Islet precursor cell (in vitro differentiated cells): Measurements from ENCODE around the gene SMAP1.
"Not testable (repeated sequence)": the region's sequence is repeated elsewhere in the genome, so short reads cannot be mapped to it uniquely, and the experiment has no call there.

ENCODE experiments used
- DNase-seq: peaks from one replicate; pipeline ENCODE4 v3.0.0-alpha.2; 2018

Gene SMAP1

DNA sequence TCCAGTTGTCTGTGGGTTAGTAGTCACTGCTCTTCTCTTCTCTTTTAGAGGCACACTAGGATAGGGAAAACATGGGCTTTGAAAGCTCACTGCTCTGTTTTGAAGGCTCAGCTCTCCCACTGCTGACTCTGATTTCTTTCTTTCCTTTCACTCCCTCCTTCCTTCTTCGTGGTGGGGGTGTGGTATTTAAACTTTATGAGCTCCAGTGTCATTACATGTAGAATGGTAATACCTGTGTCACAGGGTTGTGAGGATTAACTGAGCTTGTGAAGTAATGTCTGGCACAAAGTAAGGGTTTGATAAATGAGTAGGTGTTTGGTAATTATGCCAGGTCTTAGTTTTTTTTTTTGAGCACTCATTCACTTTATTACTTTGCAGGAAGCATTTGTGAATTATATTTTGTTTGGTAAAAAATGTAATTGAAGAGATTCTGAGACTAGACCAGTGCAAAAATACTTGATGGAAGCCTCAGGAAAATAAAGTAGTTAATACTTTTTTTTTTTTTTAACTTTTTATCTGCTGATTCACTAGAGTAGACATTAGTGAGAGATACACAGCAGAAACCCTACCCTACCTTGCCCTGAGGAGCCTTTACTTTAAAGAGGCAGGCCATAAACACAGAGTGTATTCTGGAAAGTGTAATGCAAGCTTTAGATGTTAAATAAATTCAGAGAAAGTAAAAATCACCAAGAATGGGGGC is 17.3 kb downstream of the SMAP1 start:
- DNase-seq, result no peak

GRCh38 chr6:70685494-70686180 is 18.0 kb downstream of the SMAP1 start:
- no peak for DNase-seq

GRCh38 chr6:70686548-70687133 is 19.0 kb downstream of the SMAP1 start:
- no peak for DNase-seq

DNA sequence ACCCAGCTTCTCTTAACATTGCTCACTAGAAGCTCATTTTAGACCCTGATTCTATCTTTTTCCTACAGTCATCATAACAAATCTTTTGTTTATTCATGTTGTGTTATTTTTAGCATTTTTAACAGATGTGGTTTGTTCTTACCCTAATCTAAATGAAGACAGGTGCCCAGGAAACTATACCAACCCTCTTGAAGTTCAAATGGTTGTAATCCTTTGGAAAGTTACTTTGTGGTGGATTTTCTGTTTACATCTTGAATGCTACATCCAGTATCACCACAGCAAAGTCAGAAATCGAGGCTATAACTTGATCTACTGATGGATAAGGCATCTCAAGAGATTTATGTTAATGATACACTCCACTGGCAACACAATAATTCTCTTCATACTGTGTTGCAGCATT is 26.2 kb downstream of the SMAP1 start:
- DNase-seq, result no peak

GRCh38 chr6:70694371-70694770 is 26.7 kb downstream of the SMAP1 start:
- DNase-seq, result no peak

DNA sequence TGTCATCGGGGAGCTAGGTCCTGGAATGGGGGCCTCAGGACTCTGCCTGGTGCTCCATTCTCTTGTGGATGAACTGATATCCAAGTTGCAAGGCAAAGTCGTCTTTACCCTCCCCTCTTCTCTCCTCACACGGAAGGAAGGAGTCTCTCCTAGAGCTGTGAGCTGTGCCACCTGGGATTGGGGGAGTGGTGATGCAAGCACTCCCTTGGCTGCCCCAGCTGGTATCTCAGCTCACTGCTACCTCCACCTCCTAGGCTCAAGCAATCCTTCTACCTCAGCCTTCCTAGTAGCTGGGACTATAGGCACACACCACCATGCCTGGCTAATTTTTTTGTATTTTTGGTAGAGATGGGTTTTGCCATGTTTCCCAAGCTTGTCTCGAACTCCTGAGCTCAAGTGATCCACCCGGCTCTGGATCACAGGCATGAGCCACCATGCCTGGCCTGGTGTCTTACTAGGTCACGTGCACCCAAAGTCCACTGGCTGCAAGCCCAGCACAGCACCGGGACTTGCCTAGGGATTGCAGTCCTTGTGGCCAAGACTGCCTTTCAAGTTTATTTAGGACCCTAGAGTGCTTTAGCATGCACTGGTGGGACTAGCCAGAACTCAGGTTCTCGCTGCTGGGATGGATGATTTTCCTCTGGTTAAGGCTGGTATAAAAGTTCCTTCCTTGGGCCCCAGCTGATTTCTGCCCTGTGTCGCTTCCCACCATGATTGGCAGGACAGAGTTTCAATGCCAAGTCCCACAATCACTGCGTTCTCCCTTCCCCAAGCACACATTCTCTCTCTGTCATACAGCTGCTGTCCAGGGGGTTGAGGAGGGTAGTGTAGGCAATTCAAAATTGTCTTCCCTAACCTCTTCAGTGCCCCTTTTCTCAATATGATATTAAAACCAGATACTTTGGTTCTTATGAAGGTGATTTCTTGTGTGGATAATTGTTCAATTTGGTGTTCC is 33.5 kb downstream of the SMAP1 start:
- no peak for DNase-seq

GRCh38 chr6:70705772-70706171 is 38.1 kb downstream of the SMAP1 start:
- no peak for DNase-seq

DNA sequence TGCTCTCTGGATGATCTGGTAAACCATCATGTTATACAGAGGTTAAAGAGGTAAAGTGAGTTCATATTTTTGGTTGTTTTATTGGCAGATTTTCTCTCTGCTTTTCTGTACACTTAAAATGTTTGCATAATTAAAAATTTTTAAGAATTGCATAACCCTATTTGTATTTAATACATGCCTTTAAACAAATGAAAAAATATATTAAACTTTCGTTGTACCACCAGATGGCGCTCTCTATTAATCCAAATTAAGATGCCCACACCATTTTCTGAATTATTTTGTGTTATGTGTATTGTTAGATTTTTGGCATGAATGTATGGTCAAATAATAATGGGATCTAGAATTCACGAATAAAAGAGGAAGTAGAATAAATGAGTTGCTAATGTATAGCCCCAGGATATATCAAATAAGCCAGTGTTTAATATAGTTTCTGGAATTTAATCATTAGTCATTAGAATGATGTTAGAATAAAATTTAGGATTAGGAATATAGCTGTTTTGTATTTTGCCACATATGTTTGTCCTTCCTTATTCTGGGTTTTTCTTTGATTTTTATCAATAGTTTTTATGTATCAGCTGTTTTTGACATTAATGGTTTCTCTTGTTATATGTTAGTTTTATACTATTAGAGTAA is 38.9 kb downstream of the SMAP1 start:
- no peak for DNase-seq

DNA sequence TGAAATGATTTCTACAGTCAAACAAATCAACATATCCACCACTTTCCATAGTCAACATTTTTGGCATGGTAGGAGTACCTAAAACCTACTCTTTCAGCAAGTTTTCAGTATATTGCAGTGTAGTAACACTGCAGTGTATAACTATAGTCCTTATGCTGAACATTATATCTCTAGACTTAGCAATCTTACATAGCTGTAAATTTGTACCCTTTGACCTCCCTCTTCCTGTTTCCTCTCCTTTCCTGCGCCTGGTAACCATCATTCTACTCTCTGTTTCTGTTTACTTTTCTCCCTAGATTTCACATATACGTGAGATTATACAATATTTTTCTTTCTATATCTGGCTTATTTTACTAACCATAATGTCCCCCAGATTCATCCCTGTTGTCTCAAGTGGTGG is 40.2 kb downstream of the SMAP1 start:
- DNase-seq, result no peak

GRCh38 chr6:70708448-70708847 is 40.8 kb downstream of the SMAP1 start:
- no peak for DNase-seq

DNA sequence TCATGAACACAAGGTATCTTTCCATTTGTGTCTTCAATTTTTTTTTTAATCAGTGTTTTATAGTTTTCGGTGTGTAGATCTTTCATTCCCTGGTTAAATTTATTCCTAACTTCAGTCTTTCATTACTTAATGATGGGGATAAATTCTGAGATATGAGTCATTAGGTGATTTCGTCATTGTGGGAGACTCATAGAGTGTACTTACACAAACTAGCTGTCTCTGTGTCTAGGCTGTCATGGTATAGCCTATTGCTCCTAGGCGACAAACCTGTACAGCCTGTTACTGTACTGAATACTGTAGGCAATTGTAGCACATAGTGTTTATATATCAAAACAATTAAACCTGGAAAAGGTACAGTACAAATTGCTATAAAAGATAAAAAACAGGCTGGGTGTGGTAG is 42.1 kb downstream of the SMAP1 start:
- no peak for DNase-seq

DNA sequence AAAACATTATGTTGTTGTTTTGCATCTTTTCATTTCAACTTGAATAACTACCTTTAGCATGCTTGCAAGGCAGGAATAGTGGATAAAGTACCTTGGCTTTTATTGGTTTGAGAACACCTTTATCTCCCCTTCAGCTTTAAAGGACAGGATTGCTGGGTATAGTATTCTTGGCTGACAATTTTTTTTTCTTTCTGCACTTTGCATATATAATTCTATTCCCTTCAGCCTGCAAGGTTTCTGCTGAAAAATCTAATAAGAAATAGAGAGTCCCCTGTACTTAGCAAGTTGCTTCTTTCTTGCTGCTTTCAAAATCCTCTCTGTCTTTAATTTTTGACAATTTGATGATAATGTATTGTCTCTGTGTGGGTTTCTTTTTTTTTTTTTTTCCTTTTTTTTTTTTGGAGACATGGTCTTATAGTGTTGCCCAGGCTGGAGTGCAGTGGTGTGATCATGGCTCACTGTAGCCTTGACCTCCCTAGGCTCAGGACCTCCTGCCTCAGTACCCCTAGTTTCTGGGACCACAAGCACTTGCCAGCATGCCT is 47.1 kb downstream of the SMAP1 start:
- no peak for DNase-seq

DNA sequence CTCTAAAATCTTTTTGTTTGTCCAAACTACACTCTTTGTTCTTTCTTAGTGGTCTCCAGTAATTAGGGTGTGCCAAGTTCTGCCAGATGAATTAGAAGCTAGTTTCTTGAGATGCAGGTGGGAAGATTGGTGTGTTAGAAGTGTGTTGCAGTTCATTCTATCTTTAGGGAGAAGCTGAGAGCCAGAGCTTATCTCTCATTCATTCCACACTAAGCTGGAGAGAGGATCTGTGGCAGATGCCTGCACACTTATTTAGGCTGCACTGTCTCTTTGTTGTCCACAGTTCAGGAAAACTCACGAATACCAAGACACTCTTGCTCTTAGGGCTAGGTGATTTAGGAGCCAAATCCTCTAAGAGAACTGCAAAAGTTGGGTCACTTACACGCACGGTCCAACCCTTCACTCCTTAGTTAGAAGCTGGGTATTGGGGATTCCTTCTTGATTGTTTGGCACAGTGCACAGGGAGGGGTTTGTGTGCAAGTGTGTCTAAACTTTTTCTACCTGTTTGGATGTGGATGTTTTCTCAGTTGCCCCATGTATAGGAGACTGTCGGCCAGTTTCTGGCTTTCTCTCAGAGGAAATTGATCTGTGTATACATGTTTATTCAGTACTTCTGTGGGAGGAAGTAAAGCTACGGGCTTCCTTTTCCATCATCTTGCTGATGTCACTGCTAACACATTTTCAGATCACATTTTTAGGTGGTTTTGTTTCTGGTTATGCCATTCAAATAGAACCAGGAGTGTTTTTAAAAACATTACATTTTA is 49.5 kb downstream of the SMAP1 start:
- DNase-seq, result no peak

- DNase-seq, result no peak
These were observed 56.8 kb downstream of the SMAP1 start for GRCh38 chr6:70724524-70724923.

- DNase-seq, result no peak
These were observed 58.2 kb downstream of the SMAP1 start for GRCh38 chr6:70725817-70726415.

DNA sequence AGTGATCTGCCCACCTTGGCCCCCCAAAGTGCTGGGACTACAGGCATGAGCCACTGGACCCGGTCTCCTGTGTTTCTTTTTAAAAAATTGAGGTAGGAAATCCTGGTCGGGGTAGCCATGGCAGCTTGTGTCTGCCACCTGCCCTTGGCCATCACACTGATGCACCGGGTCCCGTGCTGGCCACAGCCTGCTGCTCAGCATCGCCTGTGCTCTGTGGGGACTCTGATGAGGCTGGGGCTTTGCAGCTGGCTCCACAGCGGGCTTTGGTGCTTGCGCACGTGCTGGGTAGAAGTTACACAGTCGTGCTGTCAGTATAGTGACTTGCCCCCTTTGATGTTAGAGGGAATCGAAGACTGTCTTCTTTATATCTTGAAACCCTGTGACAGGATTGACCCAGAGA is 66.7 kb downstream of the SMAP1 start:
- DNase-seq, result no peak

DNA sequence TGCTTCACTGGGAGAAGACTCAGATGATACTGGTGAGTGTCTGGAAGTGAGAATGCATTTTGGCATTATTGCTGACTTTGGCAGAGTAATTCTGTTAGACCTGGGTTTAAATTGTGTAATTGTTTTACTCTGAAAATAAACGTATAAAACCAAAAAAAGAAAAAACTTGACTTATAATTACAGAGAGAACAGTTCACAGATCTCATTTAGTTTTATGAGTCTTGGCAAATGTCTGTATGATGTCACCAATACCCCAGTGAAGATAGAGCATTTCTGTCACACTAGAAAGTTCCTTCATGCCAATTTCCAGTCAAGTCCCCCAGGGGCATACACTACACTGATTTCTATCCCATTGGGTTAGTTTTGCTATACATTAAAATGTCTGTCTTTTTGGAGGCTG is 67.3 kb downstream of the SMAP1 start:
- DNase-seq, result no peak

DNA sequence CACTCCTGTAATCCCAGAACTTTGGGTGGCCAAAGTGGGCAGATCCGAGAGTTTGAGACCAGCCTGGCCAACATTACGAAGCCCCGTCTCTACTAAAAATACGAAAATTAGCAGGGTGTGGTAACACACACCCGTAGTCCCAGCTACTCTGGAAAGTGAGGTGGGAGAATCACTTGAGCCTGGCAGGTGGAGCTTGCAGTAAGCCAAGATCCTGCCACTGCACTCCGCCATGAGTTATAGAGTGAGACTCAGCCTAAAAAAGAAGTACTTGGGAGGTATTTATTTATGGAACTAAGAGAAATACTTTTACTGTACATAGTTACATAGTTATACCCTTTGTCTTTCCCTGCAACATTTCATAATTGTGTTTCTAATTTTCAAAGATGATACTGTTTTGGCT is 67.8 kb downstream of the SMAP1 start:
- no peak for DNase-seq

GRCh38 chr6:70738028-70738427 is 70.3 kb downstream of the SMAP1 start:
- no peak for DNase-seq

- DNase-seq, result no peak
These were observed 71.9 kb downstream of the SMAP1 start for GRCh38 chr6:70739534-70739933.

- DNase-seq, result not testable (repeated sequence)
These were observed 73.1 kb downstream of the SMAP1 start for GRCh38 chr6:70740746-70741145.
